Measurements from ENCODE around the gene MGMT.

MGMT gene

GRCh38 chr10:129629911-129630310 lies 162.9 kb downstream of the MGMT start:
- H3K27ac Mint-ChIP-seq, result no peak overlapping the region

GRCh38 chr10:129631006-129631405 lies 164.0 kb downstream of the MGMT start:
- Mint-ChIP-seq H3K4me3 (no peak overlapping the region), H3K27me3 (no peaks in the 10 kb centered on the region), H3K36me3 (peaks cover 66% of the 10 kb centered on the region), H3K27ac (no peak overlapping the region), H3K9me3 (peaks cover 9% of the 10 kb centered on the region), H3K4me1 (peaks cover 9% of the 10 kb centered on the region)
- no peak for ATAC-seq

More at GRCh38 chr10:129629911-129630310, 162.9 kb downstream of the MGMT start:
- peaks cover 9% of the 10 kb centered on the region for H3K4me1 Mint-ChIP-seq
- no peak overlapping the region for H3K4me3 Mint-ChIP-seq
- H3K27me3 Mint-ChIP-seq, result no peaks in the 10 kb centered on the region
- H3K36me3 Mint-ChIP-seq, result peaks cover 58% of the 10 kb centered on the region
- no peak for ATAC-seq
- peaks cover 9% of the 10 kb centered on the region for H3K9me3 Mint-ChIP-seq

- ATAC-seq, result no peak
- Mint-ChIP-seq H3K36me3 (peaks cover 64% of the 10 kb centered on the region), H3K27ac (no peak overlapping the region)
These were observed 165.0 kb downstream of the MGMT start for GRCh38 chr10:129631870-129632623.

GRCh38 chr10:129637010-129637409 lies 170.0 kb downstream of the MGMT start:
- Mint-ChIP-seq H3K36me3 (peaks cover 51% of the 10 kb centered on the region), H3K4me1 (no peaks in the 10 kb centered on the region), H3K4me3 (no peak overlapping the region), H3K9me3 (peaks cover 9% of the 10 kb centered on the region), H3K27ac (no peak overlapping the region), H3K27me3 (no peaks in the 10 kb centered on the region)
- no peak for ATAC-seq

More at GRCh38 chr10:129631870-129632623, 165.0 kb downstream of the MGMT start:
- H3K4me3 Mint-ChIP-seq, result no peak overlapping the region
- peaks cover 9% of the 10 kb centered on the region for H3K9me3 Mint-ChIP-seq
- no peaks in the 10 kb centered on the region for H3K27me3 Mint-ChIP-seq
- H3K4me1 Mint-ChIP-seq, result peaks cover 5% of the 10 kb centered on the region

- no peak overlapping the region for H3K27ac Mint-ChIP-seq
- H3K27me3 Mint-ChIP-seq, result no peaks in the 10 kb centered on the region
- peaks cover 2% of the 10 kb centered on the region for H3K4me1 Mint-ChIP-seq
- H3K9me3 Mint-ChIP-seq, result peaks cover 9% of the 10 kb centered on the region
- H3K36me3 Mint-ChIP-seq, result peaks cover 44% of the 10 kb centered on the region
- ATAC-seq, result no peak
- H3K4me3 Mint-ChIP-seq, result no peak overlapping the region
These were observed 170.8 kb downstream of the MGMT start for GRCh38 chr10:129637846-129638245.

- H3K9me3 Mint-ChIP-seq, result no peaks in the 10 kb centered on the region
- no peaks in the 10 kb centered on the region for H3K27me3 Mint-ChIP-seq
- peaks cover 36% of the 10 kb centered on the region for H3K36me3 Mint-ChIP-seq
- no peak overlapping the region for H3K27ac Mint-ChIP-seq
- H3K4me1 Mint-ChIP-seq, result peaks cover 7% of the 10 kb centered on the region
- ATAC-seq, result no peak
- no peak overlapping the region for H3K4me3 Mint-ChIP-seq
These were observed 174.3 kb downstream of the MGMT start for GRCh38 chr10:129641351-129641750.

GRCh38 chr10:129641982-129642381 lies 174.9 kb downstream of the MGMT start:
- Mint-ChIP-seq H3K4me1 (peaks cover 7% of the 10 kb centered on the region), H3K27ac (no peak overlapping the region), H3K27me3 (no peaks in the 10 kb centered on the region), H3K36me3 (peaks cover 34% of the 10 kb centered on the region), H3K9me3 (no peaks in the 10 kb centered on the region), H3K4me3 (no peak overlapping the region)
- no peak for ATAC-seq

- Mint-ChIP-seq H3K4me3 (no peak overlapping the region), H3K27ac (no peak overlapping the region), H3K27me3 (no peaks in the 10 kb centered on the region), H3K36me3 (peaks cover 34% of the 10 kb centered on the region), H3K4me1 (peaks cover 7% of the 10 kb centered on the region), H3K9me3 (no peaks in the 10 kb centered on the region)
- ATAC-seq, result no peak
These were observed 175.4 kb downstream of the MGMT start for GRCh38 chr10:129642427-129642826.

GRCh38 chr10:129643266-129643665 lies 176.2 kb downstream of the MGMT start:
- ATAC-seq, result no peak
- H3K36me3 Mint-ChIP-seq, result peaks cover 30% of the 10 kb centered on the region
- no peak overlapping the region for H3K4me3 Mint-ChIP-seq
- H3K9me3 Mint-ChIP-seq, result no peaks in the 10 kb centered on the region
- H3K27ac Mint-ChIP-seq, result peak overlapping the region; percentile 22
- peaks cover 7% of the 10 kb centered on the region for H3K4me1 Mint-ChIP-seq
- H3K27me3 Mint-ChIP-seq, result no peaks in the 10 kb centered on the region

GRCh38 chr10:129645487-129645886 lies 178.4 kb downstream of the MGMT start:
- H3K27ac Mint-ChIP-seq, result no peak overlapping the region
- ATAC-seq, result no peak
- no peaks in the 10 kb centered on the region for H3K9me3 Mint-ChIP-seq
- H3K36me3 Mint-ChIP-seq, result peaks cover 32% of the 10 kb centered on the region
- H3K4me3 Mint-ChIP-seq, result no peak overlapping the region
- H3K27me3 Mint-ChIP-seq, result no peaks in the 10 kb centered on the region
- H3K4me1 Mint-ChIP-seq, result peaks cover 7% of the 10 kb centered on the region

GRCh38 chr10:129646973-129647372 lies 179.9 kb downstream of the MGMT start:
- no peak for ATAC-seq
- peaks cover 39% of the 10 kb centered on the region for H3K36me3 Mint-ChIP-seq
- no peak overlapping the region for H3K4me3 Mint-ChIP-seq
- no peaks in the 10 kb centered on the region for H3K27me3 Mint-ChIP-seq
- H3K4me1 Mint-ChIP-seq, result peaks cover 7% of the 10 kb centered on the region
- H3K9me3 Mint-ChIP-seq, result no peaks in the 10 kb centered on the region
- no peak overlapping the region for H3K27ac Mint-ChIP-seq

- Mint-ChIP-seq H3K9me3 (no peaks in the 10 kb centered on the region), H3K36me3 (peaks cover 44% of the 10 kb centered on the region), H3K4me1 (peaks cover 7% of the 10 kb centered on the region), H3K27ac (no peak overlapping the region), H3K27me3 (no peaks in the 10 kb centered on the region), H3K4me3 (no peak overlapping the region)
- ATAC-seq, result no peak
These were observed 180.5 kb downstream of the MGMT start for GRCh38 chr10:129647590-129647989.

GRCh38 chr10:129648856-129649255 lies 181.8 kb downstream of the MGMT start:
- Mint-ChIP-seq H3K4me3 (no peak overlapping the region), H3K27ac (no peak overlapping the region), H3K4me1 (no peaks in the 10 kb centered on the region), H3K27me3 (no peaks in the 10 kb centered on the region), H3K9me3 (no peaks in the 10 kb centered on the region), H3K36me3 (peaks cover 46% of the 10 kb centered on the region)
- ATAC-seq, result no peak

- H3K27ac Mint-ChIP-seq, result no peak overlapping the region
- H3K4me3 Mint-ChIP-seq, result no peak overlapping the region
- H3K9me3 Mint-ChIP-seq, result no peaks in the 10 kb centered on the region
- ATAC-seq, result no peak
- no peaks in the 10 kb centered on the region for H3K4me1 Mint-ChIP-seq
- peaks cover 33% of the 10 kb centered on the region for H3K36me3 Mint-ChIP-seq
- no peaks in the 10 kb centered on the region for H3K27me3 Mint-ChIP-seq
These were observed 185.0 kb downstream of the MGMT start for GRCh38 chr10:129652021-129652420.

- no peaks in the 10 kb centered on the region for H3K4me1 Mint-ChIP-seq
- ATAC-seq, result no peak
- H3K4me3 Mint-ChIP-seq, result no peak overlapping the region
- no peaks in the 10 kb centered on the region for H3K27me3 Mint-ChIP-seq
- no peak overlapping the region for H3K27ac Mint-ChIP-seq
- peaks cover 33% of the 10 kb centered on the region for H3K36me3 Mint-ChIP-seq
- H3K9me3 Mint-ChIP-seq, result no peaks in the 10 kb centered on the region
These were observed 185.6 kb downstream of the MGMT start for GRCh38 chr10:129652521-129653201.

GRCh38 chr10:129653428-129653827 lies 186.4 kb downstream of the MGMT start:
- H3K36me3 Mint-ChIP-seq, result peaks cover 39% of the 10 kb centered on the region
- H3K27ac Mint-ChIP-seq, result no peak overlapping the region
- no peaks in the 10 kb centered on the region for H3K4me1 Mint-ChIP-seq
- no peak for ATAC-seq
- H3K9me3 Mint-ChIP-seq, result no peaks in the 10 kb centered on the region
- no peaks in the 10 kb centered on the region for H3K27me3 Mint-ChIP-seq
- H3K4me3 Mint-ChIP-seq, result no peak overlapping the region

Measured in stimulated activated memory B cell treated with anti-CD40 and anti-IgM and Interleukin-4, amounts not matched to agents 10 μg/mL and 1 μg/mL and 100 μg/mL, for 72 hours (primary cell).